DMS153 treated with DMSO at 0.1 percent for 48 hours (cell line): Measurements from ENCODE around the gene P2RY14.

Source experiments
- DNase-seq: peaks from one replicate; lab custom pipeline; 2025; ENCODE audit not compliant: unreplicated experiment; lab: John Stamatoyannopoulos, UW

The P2RY14 gene

GRCh38 chr3:151278230-151278629 is at the start of gene P2RY14:
P2RY14 (minus strand) TSS chr3:151278542; CDS start chr3:151214316, 64,226 bp downstream.
- DNase-seq = no peak

- DNase-seq = peak; percentile 7
Observed at GRCh38 chr3:151327571-151328198, 49.3 kb upstream of the P2RY14 start.

GRCh38 chr3:151322511-151322910 is 44.2 kb upstream of the P2RY14 start:
- no peak for DNase-seq

- no peak for DNase-seq
Observed at GRCh38 chr3:151321526-151321925, 43.2 kb upstream of the P2RY14 start.

GRCh38 chr3:151320131-151320530 is 41.8 kb upstream of the P2RY14 start:
- no peak for DNase-seq

GRCh38 chr3:151319628-151320027 is 41.3 kb upstream of the P2RY14 start:
- DNase-seq = no peak

GRCh38 chr3:151318991-151319390 is 40.6 kb upstream of the P2RY14 start:
- DNase-seq = no peak

- DNase-seq = no peak
Observed at GRCh38 chr3:151318313-151318712, 40.0 kb upstream of the P2RY14 start.

GRCh38 chr3:151316267-151316991 is 38.1 kb upstream of the P2RY14 start, which contains the start of gene GPR87:
GPR87 (minus strand) TSS chr3:151316820; CDS start chr3:151300100, 16,720 bp downstream.
- no peak for DNase-seq

- no peak for DNase-seq
Observed at GRCh38 chr3:151315846-151316245, 37.5 kb upstream of the P2RY14 start.

- no peak for DNase-seq
Observed at GRCh38 chr3:151315136-151315535, 36.8 kb upstream of the P2RY14 start.

- DNase-seq = no peak
Observed at GRCh38 chr3:151314593-151314992, 36.3 kb upstream of the P2RY14 start.

GRCh38 chr3:151314137-151314536 is 35.8 kb upstream of the P2RY14 start:
- no peak for DNase-seq

- no peak for DNase-seq
Observed at GRCh38 chr3:151312972-151313371, 34.6 kb upstream of the P2RY14 start.

GRCh38 chr3:151309566-151309965 is 31.2 kb upstream of the P2RY14 start:
- no peak for DNase-seq

GRCh38 chr3:151307583-151308488 is 29.5 kb upstream of the P2RY14 start:
- no peak for DNase-seq

- no peak for DNase-seq
Observed at GRCh38 chr3:151307131-151307530, 28.8 kb upstream of the P2RY14 start.

GRCh38 chr3:151306168-151306810 is 27.9 kb upstream of the P2RY14 start:
- no peak for DNase-seq

GRCh38 chr3:151305775-151306151 is 27.4 kb upstream of the P2RY14 start:
- DNase-seq = no peak

- DNase-seq = no peak
Observed at GRCh38 chr3:151305060-151305774, 26.9 kb upstream of the P2RY14 start.
